GM12864 (cell line): Measurements from ENCODE around the gene EIPR1.

Experiments used
- DNase-seq: peaks from one replicate; pipeline ENCODE4 v3.0.0-alpha.2; 2011; ENCODE audit warnings: low read depth
- H3K4me3 ChIP-seq: 2 replicates; pipeline ENCODE4 v1.5.1; 2011; ENCODE audit warnings: mild to moderate bottlenecking, low read depth, low read length, control low read depth
- CTCF ChIP-seq: IDR thresholded peaks from 2 replicates; pipeline ENCODE4 v1.5.1; 2011; ENCODE audit warnings: low read depth, mild to moderate bottlenecking, moderate library complexity, low read length, control low read depth, inconsistent platforms; ENCODE audit errors: missing control alignments

Gene EIPR1

GRCh38 chr2:3254442-3254941, 123.1 kb downstream of the EIPR1 start:
- TF ChIP-seq CTCF, result no peak
- no peak overlapping the region for H3K4me3 ChIP-seq
- DNase-seq, result peak; percentile 42

GRCh38 chr2:3253913-3254441, 123.6 kb downstream of the EIPR1 start:
- DNase-seq, result no peak
- no peak overlapping the region for H3K4me3 ChIP-seq
- TF ChIP-seq CTCF, result no peak

- DNase-seq, result no peak
- H3K4me3 ChIP-seq, result no peak overlapping the region
- TF ChIP-seq CTCF, result no peak
Observed at GRCh38 chr2:3251946-3252345, 125.7 kb downstream of the EIPR1 start.

- no peak for DNase-seq
- no peak for TF ChIP-seq CTCF
- H3K4me3 ChIP-seq, result no peak overlapping the region
Observed at GRCh38 chr2:3249476-3249962, 128.1 kb downstream of the EIPR1 start.

- no peak for DNase-seq
- TF ChIP-seq CTCF, result no peak
- no peak overlapping the region for H3K4me3 ChIP-seq
Observed at GRCh38 chr2:3248754-3249475, 128.7 kb downstream of the EIPR1 start.

GRCh38 chr2:3246928-3247714, 130.5 kb downstream of the EIPR1 start:
- TF ChIP-seq CTCF, result no peak
- no peak overlapping the region for H3K4me3 ChIP-seq
- DNase-seq, result no peak
